Stimulated activated CD4-positive, alpha-beta T cell treated with anti-CD3 and anti-CD28 coated beads, Interleukin-12 subunit alpha, Interleukin-12 subunit beta, amount 100 ng/mL, for 24 hours (primary cell): Measurements from ENCODE around the gene SSH2.
A peak's percentile ranks its signal among the peaks of the same experiment; 100 is the strongest.

Source experiments
- DNase-seq, 2 experiments: peaks; one replicate each; pipeline ENCODE4 v3.0.0-alpha.2; 2020; ENCODE audit warnings: low read depth in 2 of 2

Gene SSH2

DNA sequence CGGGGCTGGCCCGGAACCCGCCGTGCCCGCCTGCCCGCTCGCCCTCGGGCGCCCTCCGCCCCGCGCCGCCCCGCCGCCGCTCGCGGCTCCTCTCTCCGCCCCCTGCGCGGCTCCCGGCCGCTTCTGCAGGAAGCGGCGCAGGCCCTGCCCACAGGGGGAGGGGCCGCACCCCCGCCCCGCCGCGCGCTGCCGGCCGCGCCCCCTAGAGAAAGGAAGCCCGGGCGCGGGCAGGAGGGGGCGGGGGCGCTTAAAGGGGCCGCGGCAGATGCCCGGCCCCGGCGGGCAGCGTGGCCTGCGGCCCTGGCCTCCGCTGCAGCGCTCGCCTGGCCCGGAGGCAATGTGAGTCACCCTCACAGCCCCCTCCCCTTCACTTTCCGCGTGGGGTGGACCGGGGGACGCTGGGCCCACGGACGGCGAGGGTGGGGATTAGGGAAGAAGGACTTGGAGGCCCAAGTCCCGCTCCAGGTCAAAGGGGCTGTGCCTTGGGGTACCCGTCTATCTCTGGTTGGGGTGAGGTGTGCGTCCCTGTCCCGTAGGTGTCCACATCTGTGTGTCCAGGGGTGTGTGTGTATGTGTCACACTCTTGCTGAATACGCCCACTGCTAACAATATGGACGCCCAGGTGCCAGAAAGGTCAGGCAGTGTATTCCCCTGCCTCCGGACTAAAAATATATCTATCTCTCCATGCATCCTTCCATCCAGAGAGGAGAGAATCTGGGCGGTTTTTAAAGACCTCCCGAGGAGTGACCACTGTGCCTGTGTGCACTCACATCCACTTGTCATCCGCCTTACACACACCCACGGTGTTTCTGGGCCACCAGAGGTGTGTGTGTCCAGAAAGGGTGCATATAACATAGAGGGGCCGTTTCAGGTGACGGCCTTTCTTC, 340.3 kb downstream of the SSH2 start, which contains the start of gene GIT1:
Gene GIT1 (minus strand): TSS at position 125 of the 887 bp plus-strand sequence. CDS start 270 bp downstream, outside the sequence.
- DNase-seq = peak; percentile 65 to 73

DNA sequence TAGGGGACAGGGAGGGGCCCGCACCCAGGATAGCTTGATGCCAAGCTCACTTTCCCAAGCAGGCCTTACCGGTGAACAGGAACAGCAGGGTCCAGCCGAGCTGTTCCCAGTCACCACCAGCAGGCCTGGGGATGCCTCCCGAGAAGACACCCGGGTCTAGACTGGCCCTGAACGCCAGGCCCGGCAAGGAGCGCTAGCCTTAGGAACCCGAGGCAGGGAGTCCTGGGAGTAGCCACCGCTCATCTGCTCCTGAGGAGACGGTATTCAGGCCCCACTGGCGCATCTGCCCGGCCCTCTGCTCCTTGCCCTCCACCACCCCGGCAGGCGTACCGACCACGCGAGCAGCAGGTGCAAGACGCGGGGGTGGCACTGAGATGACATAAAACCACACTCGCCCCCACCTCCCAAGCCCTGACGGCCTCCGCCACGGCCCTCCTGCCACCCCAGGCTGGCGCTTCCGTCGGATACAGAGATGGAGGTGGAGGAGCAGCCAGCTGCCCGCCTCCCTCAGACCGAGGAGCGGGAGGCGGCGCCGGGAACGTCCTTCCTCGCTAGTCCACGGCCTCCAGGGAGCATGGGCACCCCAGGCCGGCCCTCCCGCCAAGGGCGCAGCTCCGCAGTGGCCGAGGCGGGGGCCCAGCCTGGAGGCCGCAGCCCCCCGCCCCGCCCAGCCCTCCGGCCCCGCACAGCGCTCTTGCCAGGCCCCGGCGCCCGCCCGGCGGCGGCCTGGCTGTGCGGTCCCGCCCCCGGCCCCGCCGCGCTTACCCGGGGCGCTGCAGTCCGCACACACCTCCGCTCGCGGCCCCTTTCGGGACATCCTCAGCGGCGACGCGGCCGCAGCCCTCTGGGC, 341.2 kb downstream of the SSH2 start:
- no peak for DNase-seq

DNA sequence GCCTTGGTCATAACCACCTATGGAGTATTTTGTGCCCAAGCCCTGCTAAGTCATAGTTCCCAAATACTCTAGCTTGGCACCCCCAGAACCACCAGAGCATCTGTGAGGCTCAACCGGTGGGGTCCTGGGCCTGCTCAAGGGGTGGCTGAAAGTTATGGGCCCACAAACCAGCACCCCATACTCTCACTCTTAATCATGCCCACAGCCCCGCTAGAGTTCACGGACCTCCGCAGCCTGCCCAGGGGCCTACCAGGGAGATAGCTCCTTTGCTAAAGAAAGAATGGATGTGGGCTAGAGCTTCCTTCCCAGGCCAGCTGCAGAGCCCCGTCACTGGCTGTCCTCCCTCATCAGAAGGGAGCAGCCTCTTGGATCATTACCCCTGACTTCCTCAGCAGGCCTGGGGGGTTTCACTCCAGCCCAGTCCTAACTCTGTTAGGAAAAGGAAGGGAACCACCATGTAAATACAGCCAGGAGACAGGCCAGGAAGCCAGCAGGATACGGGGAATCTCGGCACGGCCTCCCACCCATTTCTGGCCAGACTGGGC, 341.9 kb downstream of the SSH2 start:
- no peak for DNase-seq

DNA sequence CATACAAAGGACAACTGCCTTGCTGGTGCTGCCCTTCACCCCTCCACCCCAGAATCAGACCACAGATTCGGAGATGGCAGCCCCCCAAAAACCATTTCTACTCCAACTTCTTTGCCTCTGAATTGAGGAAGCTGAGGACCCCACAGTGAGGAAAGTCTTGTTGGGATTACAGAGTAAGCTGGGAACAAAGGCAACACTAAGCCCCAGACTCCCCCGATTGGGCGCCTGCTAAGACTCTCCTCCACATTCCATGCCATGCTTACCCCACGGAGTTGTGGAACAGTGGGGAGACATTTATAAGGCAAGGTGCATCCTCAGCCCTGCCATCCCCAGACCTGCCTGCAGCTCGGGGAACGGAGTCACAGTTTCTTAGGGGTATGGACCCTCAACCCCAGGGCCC, 342.4 kb downstream of the SSH2 start:
- DNase-seq = no peak

DNA sequence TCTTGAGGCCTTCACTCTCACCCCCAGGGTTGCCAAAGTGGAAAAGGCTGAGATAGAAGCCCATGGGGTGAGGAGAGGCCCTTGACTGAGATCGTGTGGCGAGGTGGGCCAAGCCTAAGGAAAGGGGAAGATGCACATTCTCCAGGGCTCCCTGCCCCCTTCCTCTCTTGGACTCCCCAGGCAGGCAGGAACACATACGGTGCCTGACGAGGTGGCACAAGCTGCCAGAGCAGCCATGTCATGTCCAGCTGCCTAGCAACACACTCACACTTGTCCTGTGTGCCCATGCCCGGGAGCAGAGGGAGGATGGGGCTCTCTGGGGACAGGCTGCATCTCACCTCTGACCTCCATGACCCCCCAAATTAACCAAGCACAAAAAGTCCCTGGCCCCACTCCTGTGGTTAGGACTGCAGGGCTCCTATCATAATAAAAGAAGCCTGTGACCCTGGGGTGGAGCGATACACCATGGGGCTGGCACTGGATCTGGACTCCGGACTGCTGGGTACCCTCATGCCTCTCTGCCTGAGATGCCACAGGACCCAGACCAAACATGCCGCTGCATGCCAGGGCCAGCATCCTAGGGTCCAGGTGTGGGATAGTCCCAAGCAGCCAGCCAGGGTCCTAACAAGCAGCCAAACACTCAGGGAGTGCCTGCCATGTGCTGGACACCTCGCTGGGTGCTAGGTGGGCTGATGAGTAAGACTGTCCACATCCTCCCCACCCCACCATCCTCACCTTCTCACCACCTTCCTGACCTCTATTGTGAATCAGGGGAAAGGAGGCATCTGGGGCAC, 343.2 kb downstream of the SSH2 start:
- no peak for DNase-seq

DNA sequence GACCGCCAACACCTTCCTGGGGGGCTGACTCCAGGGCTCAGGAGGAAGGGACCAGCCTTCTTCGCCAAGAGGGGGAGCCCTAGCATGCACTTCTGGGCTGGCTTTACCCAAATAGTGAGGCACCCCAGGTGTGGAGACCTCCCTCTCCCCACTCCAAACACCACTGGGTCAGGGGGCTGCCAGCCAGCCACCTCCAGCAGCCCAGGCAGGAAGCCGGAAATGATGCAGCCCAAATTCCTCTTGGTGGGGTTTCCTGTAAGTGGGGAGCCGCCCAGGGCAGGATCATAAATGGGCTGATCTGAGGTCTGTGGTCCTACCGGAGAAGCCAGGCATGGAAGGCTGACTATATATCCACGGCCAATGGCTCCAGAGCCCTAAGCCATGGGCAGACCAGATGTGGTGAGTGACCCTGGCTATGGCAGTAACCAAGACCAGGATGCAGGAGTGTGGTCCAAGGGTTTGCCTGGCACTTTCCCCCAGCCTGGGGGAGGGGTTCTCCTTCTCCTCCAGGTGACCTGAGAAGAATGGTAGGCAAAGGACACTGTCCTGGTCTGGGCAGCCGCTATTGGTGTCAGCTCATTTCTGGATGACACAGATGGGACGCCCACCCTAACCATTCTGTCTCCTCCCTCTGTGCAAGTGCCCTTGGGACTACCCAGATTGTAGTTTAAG, 344.8 kb downstream of the SSH2 start:
- no peak for DNase-seq

DNA sequence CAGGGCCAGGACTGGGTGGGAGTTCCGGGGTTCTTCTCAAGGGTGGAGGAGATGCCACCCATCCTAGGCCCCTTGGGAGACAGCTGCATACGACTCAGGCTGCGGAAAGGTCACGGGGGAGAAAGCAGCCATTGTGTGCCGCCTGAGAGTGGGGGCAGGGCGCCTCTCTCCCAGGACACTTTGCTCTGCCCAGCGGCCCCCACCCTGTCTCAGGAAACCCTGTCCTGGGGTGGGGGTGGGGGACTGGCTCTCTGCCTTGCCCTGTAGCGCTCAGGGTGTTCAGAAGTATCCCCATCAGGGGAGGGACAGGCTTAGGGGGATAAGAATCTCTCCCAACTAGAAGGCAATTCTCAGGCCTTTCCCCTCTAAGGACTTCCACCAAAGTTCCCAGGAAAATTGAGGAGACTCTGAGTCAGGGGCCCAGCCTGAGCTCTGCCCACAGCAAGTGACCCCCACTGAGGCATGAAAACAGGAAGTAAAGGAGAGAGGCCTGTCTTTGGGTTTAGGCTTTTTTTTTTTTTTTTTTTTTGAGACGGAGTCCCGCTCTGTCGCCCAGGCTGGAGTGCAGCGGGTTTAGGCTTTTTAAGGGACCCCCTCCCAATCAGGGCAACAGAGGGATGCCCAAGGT, 345.5 kb downstream of the SSH2 start:
- no peak for DNase-seq

DNA sequence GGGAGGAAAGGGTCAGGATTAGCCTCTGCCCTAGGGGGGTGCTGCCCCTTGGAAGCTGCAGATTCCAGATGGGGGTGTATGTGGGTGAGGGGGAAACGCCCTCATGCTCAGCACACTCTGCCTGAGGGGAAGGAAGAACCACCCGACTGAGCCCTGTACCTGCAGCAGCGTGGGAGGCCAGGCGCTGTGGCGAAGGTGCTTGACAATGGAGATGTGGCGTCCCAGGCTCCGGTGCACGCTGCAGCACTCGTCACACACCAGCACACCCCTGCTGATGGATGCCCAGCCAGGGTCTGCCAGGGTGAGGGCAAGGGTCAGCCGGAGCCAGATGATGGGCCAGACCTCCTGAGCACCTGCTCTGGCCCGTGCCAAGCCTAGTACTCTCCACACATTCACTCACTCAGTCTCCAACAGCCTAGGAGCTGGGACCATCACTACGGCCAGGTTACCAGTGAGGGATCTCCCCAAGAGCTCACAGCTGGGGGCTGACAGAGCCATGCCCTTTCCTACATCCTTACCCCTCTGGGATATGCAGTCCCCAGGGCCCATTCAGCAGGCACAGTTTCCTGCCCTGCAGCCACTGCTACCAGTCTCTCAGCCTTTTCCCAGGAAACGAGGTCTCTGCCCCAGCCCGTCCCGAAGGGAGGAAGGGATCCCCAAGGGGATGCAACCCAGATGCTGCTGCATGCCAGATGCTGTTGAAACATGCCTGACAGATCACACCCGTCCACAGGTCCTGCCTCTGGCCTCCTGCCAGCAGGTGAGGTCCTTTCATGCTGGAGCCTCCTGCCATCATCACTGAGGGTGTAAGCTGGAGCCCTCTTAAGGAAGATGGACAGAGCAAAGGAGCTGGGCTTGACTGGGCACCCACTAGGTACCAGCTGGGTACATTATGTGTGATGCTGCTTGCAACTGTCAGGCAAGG, 346.4 kb downstream of the SSH2 start:
- DNase-seq = no peak

DNA sequence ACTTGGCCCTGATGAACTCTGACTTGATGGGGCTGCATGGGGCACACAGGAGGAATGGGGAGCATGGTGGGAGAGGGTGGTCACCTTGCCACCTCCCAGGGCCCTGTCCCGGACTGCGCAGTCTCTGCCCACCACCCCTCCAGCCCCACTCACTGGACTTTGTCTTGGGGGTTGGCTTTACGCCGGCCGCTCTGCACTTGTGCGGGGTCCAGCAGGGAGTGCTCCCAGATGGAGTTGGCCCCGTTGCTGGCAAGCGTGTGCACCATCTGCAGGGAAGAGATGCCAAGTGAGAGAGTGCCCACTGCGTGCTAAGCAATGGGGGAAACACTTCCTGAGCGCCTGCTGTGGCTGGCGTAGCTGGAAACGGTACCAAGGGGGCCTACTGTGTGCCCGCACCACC, 347.3 kb downstream of the SSH2 start:
- DNase-seq = no peak

DNA sequence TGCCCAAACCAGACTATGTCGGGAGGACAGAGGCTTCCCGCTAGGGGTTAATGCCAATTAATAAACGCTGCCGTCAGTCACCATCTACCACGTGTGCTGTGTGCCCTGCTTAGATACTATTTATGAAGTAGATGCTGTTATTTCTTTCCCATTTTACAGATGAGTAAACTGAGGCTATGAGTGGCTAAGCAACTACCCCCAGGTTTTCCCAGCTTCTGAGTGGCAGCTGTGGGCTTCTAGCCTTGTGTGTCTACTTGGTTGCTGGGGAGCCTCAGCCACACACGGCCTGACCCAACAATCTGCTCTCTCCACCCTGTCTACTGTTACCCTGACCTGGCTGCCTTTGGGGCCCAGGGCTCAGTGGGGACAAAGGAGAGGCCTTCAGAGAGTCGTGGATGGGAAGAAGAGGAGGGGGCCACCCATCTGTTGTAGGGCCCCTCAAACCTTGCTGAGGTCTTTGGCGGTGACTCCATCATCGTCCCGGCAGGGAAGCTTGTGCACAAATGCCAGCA, 347.7 kb downstream of the SSH2 start:
- DNase-seq = no peak

DNA sequence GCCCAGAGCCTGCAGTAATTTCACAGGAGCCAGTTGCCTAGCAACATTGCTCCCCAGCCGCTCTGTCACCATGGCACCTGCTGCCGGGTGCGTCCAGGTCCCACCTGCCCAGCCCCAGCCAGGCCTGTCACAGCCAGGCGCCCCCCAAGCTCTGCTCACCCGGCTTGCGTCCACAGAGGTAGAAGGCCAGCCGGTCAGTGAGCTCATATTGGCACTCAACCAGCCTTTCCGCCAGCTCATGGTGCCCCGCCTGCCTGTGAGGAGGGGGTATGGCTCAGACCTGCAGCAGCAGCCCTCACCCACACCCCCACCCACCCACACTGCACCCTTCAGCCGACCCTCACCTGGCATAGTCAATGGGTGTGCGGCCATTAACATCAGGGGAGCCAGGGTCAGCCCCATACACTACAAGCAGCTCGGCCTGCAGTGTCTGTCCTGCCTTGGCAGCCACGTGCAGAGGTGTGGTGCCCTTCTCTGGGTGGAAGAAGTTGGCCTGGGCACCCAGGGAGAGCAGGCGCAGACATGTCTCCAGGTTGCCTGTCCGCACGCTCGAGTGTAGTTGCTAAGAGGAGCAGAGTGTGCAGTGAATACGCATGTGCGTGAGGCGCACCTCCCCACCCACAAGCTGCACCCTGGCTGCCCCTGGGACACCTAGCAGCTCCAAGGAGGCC, 348.3 kb downstream of the SSH2 start:
- no peak for DNase-seq

DNA sequence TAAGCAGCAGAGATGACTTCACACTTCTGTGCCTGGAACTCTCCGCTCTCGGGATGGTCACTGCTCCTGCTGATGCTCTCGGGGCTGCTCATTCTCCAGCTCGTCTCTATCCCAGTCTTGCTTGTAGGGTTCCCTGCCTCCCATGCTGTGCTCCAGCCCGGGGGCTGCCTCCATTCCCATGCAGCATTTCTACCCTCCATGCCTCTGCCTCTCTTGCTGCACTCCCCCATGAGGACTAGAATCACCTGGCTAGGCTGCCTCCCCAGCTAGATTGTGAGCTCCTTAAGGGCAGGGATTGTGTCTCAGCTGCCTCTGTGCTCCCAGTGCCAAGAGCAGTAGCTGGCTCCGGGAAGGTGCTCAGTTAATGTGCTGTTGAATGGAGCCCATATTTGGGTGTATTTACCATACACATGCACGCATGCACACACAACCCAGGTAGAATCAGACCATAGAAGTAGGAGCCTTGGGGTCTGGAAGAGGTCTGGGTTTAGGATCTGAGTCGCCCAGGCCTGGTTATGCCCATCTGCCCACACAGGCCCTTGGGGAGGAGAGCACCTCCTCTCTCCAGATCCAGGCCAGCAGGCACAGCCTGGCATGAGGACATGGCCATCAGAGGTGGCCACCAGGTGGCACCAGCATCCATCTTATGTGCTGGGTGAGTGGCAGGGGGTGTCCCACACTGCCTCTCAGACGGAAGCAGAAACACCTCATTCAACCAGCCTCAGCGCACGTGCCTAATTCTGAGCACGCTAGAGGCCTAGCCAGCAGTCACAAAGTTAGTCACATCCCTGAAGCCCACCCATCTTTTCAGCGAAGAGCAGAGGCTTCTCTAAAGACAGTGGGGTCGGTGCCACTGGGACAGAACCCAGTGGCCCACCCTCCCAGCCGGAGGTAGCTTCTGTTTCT, 349.9 kb downstream of the SSH2 start:
- peak; percentile 80 to 90 for DNase-seq

DNA sequence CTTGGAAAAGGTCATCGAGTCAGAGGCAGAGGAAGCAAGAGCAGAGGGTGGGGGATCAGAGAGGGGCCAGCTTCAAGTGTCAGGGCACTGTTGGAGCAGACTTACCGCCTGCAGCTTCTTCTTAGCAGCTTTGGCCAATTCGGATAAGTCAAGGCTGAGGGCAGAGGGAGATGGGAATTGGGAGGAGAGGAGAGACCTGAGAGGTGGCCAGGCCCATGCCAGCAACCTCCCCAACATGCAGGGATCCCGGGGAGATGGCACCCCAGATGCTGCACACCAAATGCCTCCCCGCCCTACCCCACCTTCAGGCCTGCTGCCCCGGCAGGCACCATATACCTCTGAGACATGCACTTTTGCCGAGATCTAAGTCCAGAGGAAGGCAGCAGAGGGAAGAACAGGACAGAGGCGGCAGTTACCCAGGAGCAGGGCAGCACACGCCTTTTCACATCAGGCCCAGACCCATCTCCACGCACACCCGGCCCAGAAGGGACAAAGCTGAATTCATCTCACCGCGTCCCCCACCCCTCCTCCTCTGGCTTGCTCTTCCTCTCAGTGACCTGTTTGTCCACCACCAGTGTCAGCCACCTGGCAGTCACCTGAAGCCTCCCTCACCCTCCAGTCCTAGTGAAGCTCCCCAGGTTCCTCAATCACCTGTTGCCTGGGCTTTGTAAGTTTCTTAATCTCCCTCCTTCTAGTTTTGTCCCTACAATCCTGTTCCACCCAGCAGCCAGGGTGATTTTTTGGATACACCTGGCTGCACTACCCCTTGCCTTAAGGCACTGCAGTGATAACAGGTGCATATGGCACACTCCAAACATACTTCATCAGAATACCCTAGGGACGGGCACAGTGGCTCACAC, 351.2 kb downstream of the SSH2 start:
- no peak for DNase-seq

DNA sequence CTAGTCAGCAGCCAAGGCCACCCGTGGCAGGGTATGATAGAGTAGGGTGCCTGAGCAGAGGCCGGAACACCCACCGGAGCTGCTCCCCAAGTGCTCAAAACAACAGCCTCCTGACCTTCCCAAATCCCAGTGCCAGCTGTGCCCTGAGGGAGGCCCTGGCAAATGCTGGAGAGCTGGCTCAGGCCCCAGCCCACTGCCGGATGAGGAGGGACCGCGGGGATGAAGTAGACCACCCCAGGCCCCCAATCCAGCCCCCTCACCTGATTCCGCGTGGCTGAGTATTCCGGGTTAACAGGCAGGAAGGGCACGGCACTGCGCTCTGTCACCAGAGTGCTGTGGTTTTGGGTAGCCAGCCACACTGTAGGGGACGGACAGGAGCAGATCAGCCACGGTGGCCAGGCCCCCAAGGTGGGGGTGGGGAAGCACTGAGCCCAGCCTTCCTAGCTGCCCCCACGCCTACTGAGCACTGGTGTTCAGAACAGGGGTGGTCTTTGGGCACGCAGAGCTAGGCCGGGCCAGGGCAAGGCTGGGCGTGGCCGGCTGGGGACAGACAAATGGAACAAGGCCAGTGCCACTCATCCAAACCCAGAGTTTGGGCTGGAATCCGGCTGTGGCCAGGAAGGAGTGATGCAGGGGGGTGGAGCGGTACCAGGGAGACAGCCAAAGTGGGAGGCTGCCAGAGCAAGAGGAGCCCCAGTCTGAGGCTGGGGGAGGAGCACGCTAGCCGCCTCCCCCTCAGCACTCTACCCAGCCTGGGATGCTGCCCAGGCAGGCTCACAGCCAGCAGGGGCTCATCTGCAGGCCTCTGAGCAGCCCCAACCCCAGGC, 352.4 kb downstream of the SSH2 start:
- no peak for DNase-seq

DNA sequence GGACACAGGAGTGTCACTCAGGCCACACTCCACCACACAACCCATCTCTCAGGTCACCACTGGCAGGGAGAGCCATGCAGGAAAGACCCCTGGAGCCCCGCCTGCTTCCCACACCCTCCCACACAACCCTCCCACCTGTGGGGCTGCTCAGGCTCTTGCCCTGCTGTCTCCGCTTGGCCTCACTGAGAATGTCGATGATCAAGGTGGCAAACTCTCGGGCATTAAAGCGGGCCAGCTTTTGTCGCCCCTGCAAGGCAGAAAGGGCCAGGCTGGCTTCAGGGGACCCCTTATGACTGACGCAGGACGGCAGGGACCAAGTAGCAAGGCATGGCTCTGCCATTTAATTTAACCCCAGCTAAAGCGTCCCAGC, 353.0 kb downstream of the SSH2 start:
- no peak for DNase-seq
